ENCODE measurements around the gene RPLP2.

The RPLP2 gene

GRCh38 chr11:810040-810567 lies 337 bp downstream of the RPLP2 start:
- DNase-seq = no peak

- DNase-seq = no peak
These were observed 1.9 kb downstream of the RPLP2 start for GRCh38 chr11:811446-812245.

GRCh38 chr11:812390-812789 lies 2.6 kb downstream of the RPLP2 start:
- DNase-seq = no peak

GRCh38 chr11:813072-813455 lies 3.3 kb downstream of the RPLP2 start:
- DNase-seq = no peak

- no peak for DNase-seq
These were observed 3.8 kb downstream of the RPLP2 start for GRCh38 chr11:813456-814096.

GRCh38 chr11:815675-816432 lies 6.1 kb downstream of the RPLP2 start:
- no peak for DNase-seq

- no peak for DNase-seq
These were observed 6.6 kb downstream of the RPLP2 start for GRCh38 chr11:816433-816779.

- DNase-seq = no peak
These were observed 8.8 kb downstream of the RPLP2 start, which contains the start of gene PNPLA2 for GRCh38 chr11:818396-819128. Gene PNPLA2 (plus strand): TSS chr11:818914. CDS start chr11:819719, 805 bp downstream.

- peak; percentile 91 for DNase-seq
These were observed 9.6 kb downstream of the RPLP2 start for GRCh38 chr11:819129-819931.

GRCh38 chr11:819943-820649 lies 10.3 kb downstream of the RPLP2 start:
- DNase-seq = peak; percentile 95

GRCh38 chr11:820655-821511 lies 11.1 kb downstream of the RPLP2 start:
- DNase-seq = peak; percentile 56

GRCh38 chr11:821512-822371 lies 12.0 kb downstream of the RPLP2 start:
- peak; percentile 29 for DNase-seq

GRCh38 chr11:823441-824291 lies 13.9 kb downstream of the RPLP2 start:
- no peak for DNase-seq

- no peak for DNase-seq
These were observed 14.6 kb downstream of the RPLP2 start for GRCh38 chr11:824292-824880.

- DNase-seq = no peak
These were observed 15.2 kb downstream of the RPLP2 start for GRCh38 chr11:824942-825341.

GRCh38 chr11:825366-826226 lies 15.8 kb downstream of the RPLP2 start:
- DNase-seq = no peak

GRCh38 chr11:826227-826621 lies 16.5 kb downstream of the RPLP2 start:
- DNase-seq = no peak

Data from CD4-positive, alpha-beta T cell treated with Interferon gamma for 1 hour (primary cell).